GM21529 (cell line): ENCODE results near the gene CTAGE15.

Source experiments
- ATAC-seq: cut with Tn5 transposase; IDR thresholded peaks from one replicate; pipeline ENCODE4 v1.9.1; 2021; ENCODE audit not compliant: unreplicated experiment

The CTAGE15 gene

GRCh38 chr7:143621175-143621574 is 49.6 kb downstream of the CTAGE15 start:
- ATAC-seq = peak; percentile 40

- ATAC-seq = peak; percentile 23
Measured at GRCh38 chr7:143622130-143622529, 50.5 kb downstream of the CTAGE15 start.
